Cortex of kidney (tissue), 1 donor: ENCODE data around the gene ENAM.
"Not testable (repeated sequence)": the region's sequence is repeated elsewhere in the genome, so short reads cannot be mapped to it uniquely, and the experiment has no call there.

Source experiments
- DNase-seq: peaks from one replicate; lab custom pipeline; 2025; lab: John Stamatoyannopoulos, UW

The ENAM gene

GRCh38 chr4:70676554-70677090 is 48.1 kb downstream of the ENAM start:
- DNase-seq = no peak

GRCh38 chr4:70678383-70678999 is 49.9 kb downstream of the ENAM start:
- DNase-seq = no peak

- DNase-seq = no peak
These were observed 52.4 kb downstream of the ENAM start for GRCh38 chr4:70680934-70681333.

- DNase-seq = no peak
These were observed 53.2 kb downstream of the ENAM start for GRCh38 chr4:70681704-70682103.

- not testable (repeated sequence) for DNase-seq
These were observed 53.6 kb downstream of the ENAM start for GRCh38 chr4:70682142-70682541.

- DNase-seq = no peak
These were observed 58.8 kb downstream of the ENAM start for GRCh38 chr4:70687392-70687791.

GRCh38 chr4:70687821-70688794 is 59.6 kb downstream of the ENAM start, which contains the start of gene UTP3:
UTP3 (plus strand) TSS chr4:70688532; CDS start chr4:70688678, 146 bp downstream.
- DNase-seq = peak; percentile 23

- no peak for DNase-seq
These were observed 60.3 kb downstream of the ENAM start for GRCh38 chr4:70688795-70689231.

- no peak for DNase-seq
These were observed 63.1 kb downstream of the ENAM start for GRCh38 chr4:70691661-70692060.

- not testable (repeated sequence) for DNase-seq
These were observed 66.1 kb downstream of the ENAM start for GRCh38 chr4:70694633-70695032.
